Neural progenitor cell (in vitro differentiated cells): ENCODE results near the gene SESTD1. TPM values are rescaled to one million over a fixed set of nuclear protein-coding genes. Genes with fewer than 3 reads are reported as not detected.
"Not testable (repeated sequence)": the region's sequence is repeated elsewhere in the genome, so short reads cannot be mapped to it uniquely, and the experiment has no call there.

ENCODE experiments used
- DNase-seq: peaks from one replicate; pipeline ENCODE4 v3.0.0-alpha.2; 2016; ENCODE audit warnings: low spot score
- H2AFZ ChIP-seq: fragments of 200-600 bp; sonication (generic); replicated peaks from 2 replicates; pipeline ENCODE4 v1.6.1; 2016; ENCODE audit warnings: antibody characterized with exemption
- H3F3A ChIP-seq: fragments of 200-600 bp; sonication (generic); 2 replicates; pipeline ENCODE4 v1.6.1; 2016; ENCODE audit warnings: antibody characterized with exemption, low read depth
- H3K27ac ChIP-seq: fragments of 200-600 bp; sonication (generic); 2 replicates; pipeline ENCODE4 v1.5.1; 2016; ENCODE audit warnings: mild to moderate bottlenecking
- H3K27me3 ChIP-seq: fragments of 200-600 bp; sonication (generic); 2 replicates; pipeline ENCODE4 v1.6.1; 2016; ENCODE audit warnings: mild to moderate bottlenecking, moderate library complexity
- H3K36me3 ChIP-seq: fragments of 200-600 bp; sonication (generic); 2 replicates; pipeline ENCODE4 v1.5.1; 2016
- H3K4me1 ChIP-seq: fragments of 200-600 bp; sonication (generic); 2 replicates; pipeline ENCODE4 v1.6.1; 2016; ENCODE audit warnings: mixed run types
- H3K4me2 ChIP-seq: fragments of 200-600 bp; sonication (generic); 2 replicates; pipeline ENCODE4 v1.6.1; 2016
- H3K4me3 ChIP-seq: fragments of 200-600 bp; sonication (generic); 2 replicates; pipeline ENCODE4 v1.5.1; 2016
- H3K79me2 ChIP-seq: fragments of 200-600 bp; sonication (generic); 2 replicates; pipeline ENCODE4 v1.6.1; 2016; ENCODE audit warnings: low read depth
- H3K9ac ChIP-seq: fragments of 200-600 bp; sonication (generic); 2 replicates; pipeline ENCODE4 v1.6.1; 2016
- H3K9me3 ChIP-seq: fragments of 200-600 bp; sonication (generic); 2 replicates; pipeline ENCODE4 v1.5.1; 2016; ENCODE audit warnings: low read depth
- H4K20me1 ChIP-seq: fragments of 200-600 bp; sonication (generic); 2 replicates; pipeline ENCODE4 v1.6.1; 2016; ENCODE audit warnings: low read depth
- H3K27ac Mint-ChIP-seq: 3 replicates; pipeline ENCODE4 v1.8.0; 2021; ENCODE audit warnings: mixed read lengths
- H3K27me3 Mint-ChIP-seq: 2 replicates; pipeline ENCODE4 v1.8.0; 2022; ENCODE audit warnings: low read depth, mild to moderate bottlenecking, inconsistent platforms, moderate library complexity, mixed read lengths; ENCODE audit not compliant: insufficient read depth
- H3K36me3 Mint-ChIP-seq: 3 replicates; pipeline ENCODE4 v1.8.0; 2021; ENCODE audit warnings: mixed read lengths
- H3K4me1 Mint-ChIP-seq: 3 replicates; pipeline ENCODE4 v1.8.0; 2021; ENCODE audit warnings: mixed read lengths
- H3K4me3 Mint-ChIP-seq: 3 replicates; pipeline ENCODE4 v1.8.0; 2021; ENCODE audit warnings: mild to moderate bottlenecking, moderate library complexity, mixed read lengths
- H3K9me3 Mint-ChIP-seq: 3 replicates; pipeline ENCODE4 v1.8.0; 2020; ENCODE audit warnings: mixed read lengths
- EZH2 ChIP-seq: fragments of 200-600 bp; sonication (generic); IDR thresholded peaks from 2 replicates; pipeline ENCODE4 v1.6.1; 2017; ENCODE audit warnings: antibody characterized with exemption, mild to moderate bottlenecking, moderate library complexity
- EZH2phosphoT487 ChIP-seq: fragments of 200-600 bp; sonication (generic); IDR thresholded peaks from 2 replicates; pipeline ENCODE4 v1.6.1; 2017; ENCODE audit warnings: antibody characterized with exemption
- total RNA-seq: library from RNA; depleted of rRNA; stranded (reverse); fragments of >200 nt; gene quantifications from 2 replicates; pipeline ENCODE4 v1.2.3, GENCODE V29; 2015; ENCODE audit warnings: low replicate concordance
- TF ChIP-seq, protein P1 (sequence below): fragments of 200-600 bp; sonication (generic); IDR thresholded peaks from 2 replicates; pipeline ENCODE4 v1.5.1; 2017; ENCODE audit warnings: antibody characterized with exemption, mild to moderate bottlenecking

The SESTD1 gene
- total RNA-seq, 1 donor from 2014 or later = 43.1 TPM

GRCh38 chr2:179218848-179219594 lies 45.6 kb downstream of the SESTD1 start:
- H2AFZ ChIP-seq = no peak overlapping the region
- peaks cover 6% of the 10 kb centered on the region for H3K9me3 ChIP-seq
- H3K9ac ChIP-seq = no peak overlapping the region
- no peaks in the 10 kb centered on the region for H3K4me1 Mint-ChIP-seq
- H3K27ac ChIP-seq = no peak overlapping the region
- no peak overlapping the region for H3K4me3 Mint-ChIP-seq
- H4K20me1 ChIP-seq = no peaks in the 10 kb centered on the region
- DNase-seq = peak; percentile 72
- H3K27me3 Mint-ChIP-seq = no peaks in the 10 kb centered on the region
- H3K36me3 ChIP-seq = no peaks in the 10 kb centered on the region
- peaks cover 97% of the 10 kb centered on the region for H3K79me2 ChIP-seq
- no peak overlapping the region for H3K4me3 ChIP-seq
- H3K36me3 Mint-ChIP-seq = peaks cover 9% of the 10 kb centered on the region
- H3K9me3 Mint-ChIP-seq = peaks cover 29% of the 10 kb centered on the region
- H3K27ac Mint-ChIP-seq = no peak overlapping the region
- no peaks in the 10 kb centered on the region for H3K4me1 ChIP-seq
- H3K27me3 ChIP-seq = no peaks in the 10 kb centered on the region
- H3F3A ChIP-seq = no peaks in the 10 kb centered on the region
- H3K4me2 ChIP-seq = no peak overlapping the region
- TF ChIP-seq, protein P1, sequence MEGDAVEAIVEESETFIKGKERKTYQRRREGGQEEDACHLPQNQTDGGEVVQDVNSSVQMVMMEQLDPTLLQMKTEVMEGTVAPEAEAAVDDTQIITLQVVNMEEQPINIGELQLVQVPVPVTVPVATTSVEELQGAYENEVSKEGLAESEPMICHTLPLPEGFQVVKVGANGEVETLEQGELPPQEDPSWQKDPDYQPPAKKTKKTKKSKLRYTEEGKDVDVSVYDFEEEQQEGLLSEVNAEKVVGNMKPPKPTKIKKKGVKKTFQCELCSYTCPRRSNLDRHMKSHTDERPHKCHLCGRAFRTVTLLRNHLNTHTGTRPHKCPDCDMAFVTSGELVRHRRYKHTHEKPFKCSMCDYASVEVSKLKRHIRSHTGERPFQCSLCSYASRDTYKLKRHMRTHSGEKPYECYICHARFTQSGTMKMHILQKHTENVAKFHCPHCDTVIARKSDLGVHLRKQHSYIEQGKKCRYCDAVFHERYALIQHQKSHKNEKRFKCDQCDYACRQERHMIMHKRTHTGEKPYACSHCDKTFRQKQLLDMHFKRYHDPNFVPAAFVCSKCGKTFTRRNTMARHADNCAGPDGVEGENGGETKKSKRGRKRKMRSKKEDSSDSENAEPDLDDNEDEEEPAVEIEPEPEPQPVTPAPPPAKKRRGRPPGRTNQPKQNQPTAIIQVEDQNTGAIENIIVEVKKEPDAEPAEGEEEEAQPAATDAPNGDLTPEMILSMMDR = peak; percentile 86
- TF ChIP-seq EZH2phosphoT487 (no peak), EZH2 (no peak)

GRCh38 chr2:179214671-179215070 lies 50.0 kb downstream of the SESTD1 start:
- peaks cover 79% of the 10 kb centered on the region for H3K79me2 ChIP-seq
- not testable (repeated sequence) for H3K27ac Mint-ChIP-seq, H3K4me3 ChIP-seq, H3F3A ChIP-seq, H2AFZ ChIP-seq, H3K4me3 Mint-ChIP-seq, H3K36me3 ChIP-seq, H4K20me1 ChIP-seq, H3K4me1 ChIP-seq, H3K27me3 ChIP-seq, H3K4me1 Mint-ChIP-seq, H3K4me2 ChIP-seq, H3K27me3 Mint-ChIP-seq, DNase-seq, H3K27ac ChIP-seq, H3K9me3 ChIP-seq, H3K9ac ChIP-seq
- Mint-ChIP-seq H3K36me3 (peaks cover 15% of the 10 kb centered on the region), H3K9me3 (peaks cover 52% of the 10 kb centered on the region)

- Histone ChIP-seq H2AFZ (no peak overlapping the region), H3K4me1 (no peaks in the 10 kb centered on the region), H3F3A (no peaks in the 10 kb centered on the region), H3K4me2 (no peak overlapping the region), H4K20me1 (no peaks in the 10 kb centered on the region), H3K27ac (no peak overlapping the region), H3K4me3 (no peak overlapping the region), H3K79me2 (peaks cover 73% of the 10 kb centered on the region), H3K9me3 (no peaks in the 10 kb centered on the region), H3K36me3 (no peaks in the 10 kb centered on the region), H3K27me3 (no peaks in the 10 kb centered on the region), H3K9ac (no peak overlapping the region)
- no peak overlapping the region for H3K27ac Mint-ChIP-seq
- no peaks in the 10 kb centered on the region for H3K27me3 Mint-ChIP-seq
- peaks cover 12% of the 10 kb centered on the region for H3K36me3 Mint-ChIP-seq
- no peak overlapping the region for H3K4me3 Mint-ChIP-seq
- TF ChIP-seq EZH2phosphoT487 (no peak), EZH2 (no peak)
- TF ChIP-seq, protein P1 = no peak
- H3K9me3 Mint-ChIP-seq = peaks cover 57% of the 10 kb centered on the region
- no peaks in the 10 kb centered on the region for H3K4me1 Mint-ChIP-seq
- DNase-seq = no peak
These were observed 53.3 kb downstream of the SESTD1 start for GRCh38 chr2:179211355-179211754.

DNA sequence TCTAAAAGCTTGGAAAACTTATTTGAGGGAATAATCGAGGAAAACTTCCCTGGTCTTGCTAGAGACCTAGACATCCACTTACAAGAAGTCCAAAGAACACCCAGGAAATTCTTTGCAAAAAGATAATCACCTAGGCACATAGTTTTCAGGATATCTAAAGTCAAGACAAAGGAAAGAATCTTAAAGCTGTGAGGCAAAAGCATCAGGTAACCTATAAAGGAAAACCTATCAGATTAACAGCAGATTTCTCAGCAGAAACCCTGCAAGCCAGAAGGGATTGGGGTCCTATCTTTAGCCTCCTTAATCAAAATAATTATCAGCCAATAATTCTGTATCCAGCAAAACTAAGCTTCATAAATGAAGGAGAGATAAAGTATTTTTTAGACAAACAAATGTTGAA lies 56.4 kb downstream of the SESTD1 start:
- not testable (repeated sequence) for H3K36me3 Mint-ChIP-seq, H4K20me1 ChIP-seq, H3K9ac ChIP-seq, DNase-seq, H3K4me3 Mint-ChIP-seq, H3K9me3 ChIP-seq, H3K4me1 Mint-ChIP-seq, H3K36me3 ChIP-seq, H3K27me3 ChIP-seq, H2AFZ ChIP-seq, H3F3A ChIP-seq, H3K4me2 ChIP-seq, H3K27ac Mint-ChIP-seq, H3K4me3 ChIP-seq, H3K4me1 ChIP-seq, H3K27ac ChIP-seq, H3K27me3 Mint-ChIP-seq
- peaks cover 68% of the 10 kb centered on the region for H3K79me2 ChIP-seq
- peaks cover 43% of the 10 kb centered on the region for H3K9me3 Mint-ChIP-seq
